ENCODE results near the gene ACER3.
"Not testable (repeated sequence)": the region's sequence is repeated elsewhere in the genome, so short reads cannot be mapped to it uniquely, and the experiment has no call there.

The ACER3 gene

DNA sequence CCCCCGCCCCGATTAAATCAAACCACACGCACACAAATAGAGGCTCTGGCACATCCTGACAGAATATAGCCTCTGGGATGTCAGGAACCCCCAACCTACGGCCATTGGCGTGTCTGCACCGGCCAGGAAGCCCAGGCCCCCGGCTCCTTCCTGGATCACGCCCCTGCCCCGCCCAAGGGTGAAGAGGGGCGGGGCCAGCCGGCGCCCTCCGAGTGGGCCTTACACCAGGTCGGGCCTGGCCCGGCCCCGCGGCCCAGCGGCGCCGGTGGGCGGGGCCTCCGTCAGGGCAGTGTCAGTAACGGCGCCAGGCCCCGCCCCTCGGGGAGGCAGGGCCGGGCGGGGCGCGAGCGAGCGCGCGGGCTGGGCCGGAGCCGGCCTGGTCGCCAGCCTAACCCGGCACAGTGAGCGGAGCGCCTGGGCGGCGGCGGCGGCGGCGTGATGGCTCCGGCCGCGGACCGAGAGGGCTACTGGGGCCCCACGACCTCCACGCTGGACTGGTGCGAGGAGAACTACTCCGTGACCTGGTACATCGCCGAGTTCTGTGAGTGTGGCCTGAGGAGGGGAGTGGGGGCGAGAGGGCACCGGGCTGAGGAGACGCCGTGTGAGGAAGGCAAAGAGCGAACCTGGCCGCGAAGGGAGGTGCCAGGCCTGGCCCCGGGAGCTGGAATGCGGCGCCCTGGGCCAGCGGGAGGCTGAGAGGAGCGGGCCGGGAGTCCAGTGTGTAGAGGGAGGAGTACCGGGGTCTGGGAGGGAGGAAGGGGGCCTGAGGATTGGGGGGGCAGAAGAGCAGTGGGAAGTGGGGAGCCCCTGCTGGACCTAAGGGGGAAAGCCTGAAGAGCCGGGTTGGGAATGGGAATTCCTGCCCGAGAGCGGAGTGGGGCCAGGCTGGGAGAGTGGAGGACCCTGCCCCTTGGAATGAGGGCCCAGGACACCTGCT is at the start of gene ACER3:
TSS of gene ACER3 (plus strand) at position 380 of the 937 bp plus-strand sequence. CDS start at position 439, 59 bp downstream.
- peak; percentile 54 to 71 for DNase-seq (ENCODE audit: low read depth in 2 of 2)

GRCh38 chr11:76811259-76811658 is 49.5 kb upstream of the ACER3 start:
- no peak for DNase-seq (ENCODE audit: low read depth in 2 of 2)

DNA sequence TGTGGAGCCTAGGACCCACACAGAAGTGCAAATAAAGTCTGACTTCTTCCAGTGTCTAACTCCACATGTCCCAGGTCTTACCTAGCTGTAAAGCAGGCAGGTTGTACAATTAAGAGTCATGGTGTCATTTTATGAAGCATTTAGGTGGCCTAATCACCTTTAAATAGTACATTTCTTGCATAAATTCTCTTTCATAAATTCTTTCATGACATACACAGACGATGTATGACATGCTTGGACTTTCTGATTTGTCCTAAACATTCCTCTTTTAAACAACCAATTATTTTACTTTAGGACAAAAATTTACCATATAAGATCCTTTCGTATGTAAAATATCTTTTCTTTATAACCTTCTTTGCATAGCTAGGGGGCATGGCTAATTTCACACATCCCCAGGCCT is 46.3 kb upstream of the ACER3 start:
- DNase-seq (ENCODE audit: low read depth in 2 of 2), result no peak

- not testable (repeated sequence) for DNase-seq (ENCODE audit: low read depth in 2 of 2)
Measured at GRCh38 chr11:76815678-76816077, 45.0 kb upstream of the ACER3 start.

DNA sequence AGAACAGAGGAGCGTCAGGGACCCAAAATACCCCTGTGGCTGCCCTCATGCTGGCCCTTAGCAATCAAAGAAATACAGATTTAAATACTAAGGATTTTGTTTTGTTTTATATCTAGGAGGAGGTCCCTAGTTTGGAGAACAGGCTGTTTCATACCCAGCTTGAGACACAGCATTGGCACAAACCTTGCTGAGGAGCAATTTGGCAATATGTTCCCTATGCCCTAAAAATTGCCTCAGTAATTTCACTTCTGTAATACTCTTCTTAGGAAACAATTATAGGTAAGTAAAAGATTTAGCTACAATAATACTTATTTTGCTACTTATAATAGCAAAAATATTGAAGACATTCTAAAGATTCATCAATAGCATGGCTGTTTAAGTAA is 40.5 kb upstream of the ACER3 start:
- no peak for DNase-seq (ENCODE audit: low read depth in 2 of 2)

- DNase-seq (ENCODE audit: low read depth in 2 of 2), result not testable (repeated sequence)
Measured at GRCh38 chr11:76821396-76821795, 39.3 kb upstream of the ACER3 start.

- DNase-seq (ENCODE audit: low read depth in 2 of 2), result no peak
Measured at GRCh38 chr11:76822406-76822805, 38.3 kb upstream of the ACER3 start.

DNA sequence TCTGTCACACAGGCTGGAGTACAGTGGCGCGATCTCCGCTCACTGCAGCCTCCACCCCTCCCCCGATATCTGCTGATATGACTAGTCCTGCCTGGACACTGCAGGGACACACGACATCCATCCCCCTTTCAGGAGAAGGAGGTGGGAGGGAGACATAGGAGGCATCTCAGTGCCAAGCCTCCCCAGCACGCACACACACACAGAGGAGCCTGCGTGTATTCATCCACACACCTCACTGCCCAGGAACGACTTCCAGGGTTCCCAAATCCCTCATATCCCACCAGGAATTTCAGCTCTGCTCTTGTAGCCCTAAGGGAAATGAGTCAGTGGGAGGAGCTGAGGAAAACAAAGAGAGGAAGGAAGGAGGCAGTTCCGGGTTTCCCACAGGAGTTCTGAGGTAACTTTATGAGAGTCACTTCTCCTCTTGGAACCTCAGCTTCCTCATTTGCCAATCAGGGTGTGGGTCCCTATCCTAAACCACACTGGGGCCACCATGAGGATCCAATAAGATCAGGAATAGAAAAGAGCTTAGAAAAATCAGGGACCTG is 37.2 kb upstream of the ACER3 start:
- no peak for DNase-seq (ENCODE audit: low read depth in 2 of 2)

GRCh38 chr11:76824083-76824939 is 36.4 kb upstream of the ACER3 start:
- DNase-seq (ENCODE audit: low read depth in 2 of 2), result no peak

GRCh38 chr11:76824980-76825725 is 35.6 kb upstream of the ACER3 start:
- no peak for DNase-seq (ENCODE audit: low read depth in 2 of 2)

DNA sequence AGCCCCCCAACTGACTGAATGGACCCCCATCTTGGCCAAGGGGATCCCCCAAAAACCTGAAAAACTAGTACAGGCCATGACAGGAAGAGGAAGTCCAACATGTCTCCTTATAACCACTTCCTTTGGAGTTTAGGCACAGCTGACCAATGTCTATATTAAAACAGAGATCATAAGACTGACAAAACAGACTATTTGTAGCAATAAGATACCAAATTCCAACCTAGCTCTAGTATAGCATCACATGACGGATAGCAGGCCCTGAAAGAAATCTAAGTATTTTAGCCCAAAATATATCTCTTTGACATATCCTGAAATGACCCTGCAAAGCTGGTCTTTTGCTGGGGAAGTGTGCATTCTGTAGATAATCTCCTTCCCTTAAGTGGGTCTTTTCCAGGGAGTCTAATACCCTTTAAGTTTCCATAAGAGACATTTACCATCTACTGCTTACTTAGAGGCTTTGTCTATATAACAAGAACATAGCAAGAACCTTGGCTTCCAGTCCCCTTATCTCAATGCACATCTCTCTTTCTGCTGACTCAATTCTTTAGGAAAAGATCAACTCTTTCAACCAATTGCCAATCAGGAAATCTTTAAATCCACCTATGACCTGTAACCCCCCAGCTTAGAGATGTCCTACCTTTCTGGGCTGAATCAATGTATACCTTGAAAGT is 34.9 kb upstream of the ACER3 start:
- no peak for DNase-seq (ENCODE audit: low read depth in 2 of 2)

- not testable (repeated sequence) for DNase-seq (ENCODE audit: low read depth in 2 of 2)
Measured at GRCh38 chr11:76826508-76826907, 34.2 kb upstream of the ACER3 start.

DNA sequence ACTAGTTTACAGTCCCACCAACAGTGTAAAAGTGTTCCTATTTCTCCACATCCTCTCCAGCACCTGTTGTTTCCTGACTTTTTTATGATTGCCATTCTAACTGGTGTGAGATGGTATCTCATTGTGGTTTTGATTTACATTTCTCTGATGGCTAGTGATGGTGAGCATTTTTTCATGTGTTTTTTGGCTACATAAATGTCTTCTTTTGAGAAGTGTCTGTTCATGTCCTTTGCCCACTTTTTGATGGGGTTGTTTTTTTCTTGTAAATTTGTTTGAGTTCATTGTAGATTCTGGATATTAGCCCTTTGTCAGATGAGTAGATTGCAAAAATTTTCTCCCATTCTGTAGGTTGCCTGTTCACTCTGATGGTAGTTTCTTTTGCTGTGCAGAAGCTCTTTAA is 33.7 kb upstream of the ACER3 start:
- not testable (repeated sequence) for DNase-seq (ENCODE audit: low read depth in 2 of 2)

DNA sequence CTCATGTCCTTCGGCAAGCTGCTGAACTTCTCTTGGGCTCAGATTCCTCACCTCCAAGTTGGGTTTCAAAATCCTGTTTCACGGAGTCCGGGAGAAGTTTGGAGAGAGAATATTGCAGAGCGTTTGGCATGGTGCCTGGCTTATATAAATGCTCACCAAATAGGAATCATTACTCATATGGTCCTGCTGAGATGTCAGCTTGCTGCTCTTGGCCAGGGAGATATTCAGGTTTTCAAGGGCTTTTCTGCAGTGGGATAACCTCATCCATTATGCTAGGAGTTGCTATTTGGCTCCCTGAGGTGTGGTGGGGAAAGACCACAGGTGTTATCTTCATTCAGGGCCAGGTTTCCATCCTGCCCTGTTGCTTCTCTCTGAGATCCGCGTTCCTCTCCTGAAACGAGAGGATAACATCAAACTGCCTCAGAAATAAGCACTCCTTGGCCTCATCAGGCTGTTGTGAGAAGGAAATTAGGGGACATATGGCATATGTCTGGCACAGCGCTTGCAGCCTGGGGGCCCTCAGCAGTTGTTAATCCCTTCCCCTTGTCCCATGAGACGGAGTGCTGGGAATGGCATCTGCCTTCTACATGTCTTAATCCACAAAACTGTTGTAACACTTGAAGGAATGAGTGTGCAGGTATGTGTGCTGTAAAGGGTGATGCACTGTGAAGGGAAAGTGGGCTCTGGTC is 29.9 kb upstream of the ACER3 start:
- no peak for DNase-seq (ENCODE audit: low read depth in 2 of 2)

DNA sequence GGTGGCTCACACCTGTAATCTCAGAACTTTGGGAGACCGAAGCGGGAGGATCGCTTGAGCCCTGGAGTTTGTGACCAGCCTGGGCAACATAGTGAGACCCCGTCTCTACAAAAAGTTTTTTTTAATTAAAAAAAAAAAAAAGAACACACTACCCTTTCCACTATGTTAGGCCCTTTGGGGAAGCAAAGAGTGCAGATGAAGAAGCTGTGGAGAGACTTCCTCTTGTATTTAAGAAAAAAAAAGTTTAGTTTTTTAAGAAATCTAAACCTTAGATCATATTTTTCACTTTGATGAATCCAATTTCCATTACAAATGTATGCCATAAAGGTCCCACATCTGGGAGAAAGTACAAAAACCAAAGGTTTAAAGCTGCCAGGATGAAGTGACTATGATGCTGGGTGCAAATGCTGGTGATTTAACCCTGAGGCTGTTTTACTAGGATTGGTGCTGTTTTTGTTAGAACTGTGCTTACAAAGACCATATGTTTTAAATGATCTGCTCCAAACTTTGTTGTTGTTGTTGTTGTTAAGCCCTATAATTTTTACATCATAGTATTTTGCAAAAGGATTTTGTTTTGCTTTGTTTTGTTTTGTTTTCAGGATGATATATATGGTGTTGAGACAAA is 28.9 kb upstream of the ACER3 start:
- no peak for DNase-seq (ENCODE audit: low read depth in 2 of 2)

DNA sequence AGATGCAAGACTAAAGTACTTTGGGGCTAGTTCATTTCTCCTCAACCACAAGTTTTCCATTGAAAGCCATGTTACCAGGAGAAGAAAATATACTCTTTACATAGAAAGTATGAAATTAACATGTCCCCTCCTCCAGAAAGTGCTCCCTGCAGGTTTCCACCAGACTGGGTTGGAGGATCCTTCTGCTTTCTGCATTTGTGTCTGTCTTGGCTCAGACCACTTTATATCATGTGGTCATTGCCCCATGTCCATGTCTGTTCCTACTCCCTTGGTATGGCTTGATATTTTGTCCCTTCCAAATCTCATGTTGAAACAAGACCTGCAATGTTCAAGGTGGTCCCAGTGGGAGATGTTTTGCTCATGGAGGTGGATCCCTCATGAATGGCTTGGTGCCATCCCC is 28.4 kb upstream of the ACER3 start:
- no peak for DNase-seq (ENCODE audit: low read depth in 2 of 2)

DNA sequence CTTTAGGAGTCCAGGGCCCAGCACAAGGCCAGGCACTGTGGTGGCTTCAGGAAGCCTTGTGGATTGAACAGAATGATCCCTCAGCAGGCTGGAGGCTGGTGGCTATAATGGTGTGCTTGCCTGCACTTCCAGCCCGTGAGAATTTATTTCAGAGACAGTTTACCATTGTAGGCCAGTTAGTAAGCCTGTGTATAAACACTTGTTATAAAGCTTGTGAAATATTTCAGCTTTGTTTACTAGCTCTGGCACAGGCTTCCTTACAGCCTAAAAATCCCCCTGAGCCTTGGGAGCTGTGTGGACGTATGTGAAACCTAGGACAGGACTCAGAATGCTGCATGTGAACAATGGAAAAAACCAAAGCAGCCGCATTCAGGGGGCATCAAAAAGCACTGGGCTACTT is 26.6 kb upstream of the ACER3 start:
- DNase-seq (ENCODE audit: low read depth in 2 of 2), result no peak

DNA sequence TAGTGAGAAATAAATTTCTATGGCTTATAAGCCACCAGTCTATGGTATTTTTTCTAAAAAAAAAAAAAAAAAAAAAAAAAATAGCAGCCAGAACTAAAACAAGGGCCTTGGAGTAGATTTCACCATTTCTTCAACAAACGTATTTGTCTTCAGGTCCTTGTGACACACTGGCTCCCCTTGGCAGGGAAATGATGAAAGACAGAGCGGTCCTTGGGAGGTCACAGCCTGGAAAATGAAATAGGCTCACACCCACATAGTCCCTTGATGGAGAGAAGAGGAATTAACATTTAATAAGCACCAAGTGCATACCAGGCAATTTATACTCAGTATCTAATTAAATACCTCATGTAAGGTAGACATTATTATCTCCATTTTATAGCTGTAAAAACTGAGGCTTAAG is 25.7 kb upstream of the ACER3 start:
- no peak for DNase-seq (ENCODE audit: low read depth in 2 of 2)

DNA sequence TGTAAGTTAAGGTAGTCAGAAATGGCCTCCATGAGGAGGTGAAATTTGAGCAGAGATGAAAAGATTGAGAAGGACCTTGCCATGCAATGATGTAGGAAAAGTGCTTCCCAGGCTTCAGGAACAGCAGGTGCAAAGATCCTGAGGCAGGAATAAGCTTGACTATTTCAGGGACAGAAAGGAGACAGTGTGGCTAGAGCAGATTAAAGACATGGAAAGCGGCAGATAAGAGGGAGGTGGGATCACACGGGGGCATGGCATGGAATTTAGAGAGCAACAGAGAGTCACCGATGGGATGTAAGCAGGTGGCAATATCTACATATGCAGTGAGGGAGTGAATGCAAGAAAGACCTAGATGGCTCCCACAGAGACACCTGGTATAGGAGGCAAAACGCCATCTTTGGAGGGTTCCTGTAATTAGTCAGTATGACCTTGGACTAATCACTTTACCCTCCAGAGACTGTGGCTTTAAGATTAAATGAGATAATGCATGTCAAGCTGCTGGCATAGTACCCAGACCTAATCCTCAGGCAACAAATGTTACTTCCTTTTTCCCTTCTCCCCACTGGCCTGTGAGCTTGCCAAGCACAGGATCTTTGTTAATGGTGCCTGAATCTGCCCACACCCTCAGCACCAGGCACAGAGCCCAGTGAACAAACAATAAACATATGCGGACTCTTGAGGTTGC is 24.6 kb upstream of the ACER3 start:
- no peak for DNase-seq (ENCODE audit: low read depth in 2 of 2)

All from activated CD8-positive, alpha-beta memory T cell treated with anti-CD3 and anti-CD28 coated beads for 4 hours (primary cell).